ENCODE measurements around the gene LRP8.

- no peak for TF ChIP-seq CTCF (IDR thresholded peaks at IDR 0.05)
- TF ChIP-seq POLR2A (IDR thresholded peaks at IDR 0.05), result no peak
These were observed 42.3 kb downstream of the LRP8 start for GRCh38 chr1:53285546-53285945.
